ENCODE data around the gene SLC29A1.

The SLC29A1 gene

GRCh38 chr6:44265007-44265721 is 41.8 kb downstream of the SLC29A1 start, which contains the start of gene NFKBIE:
TSS of gene NFKBIE (minus strand) at chr6:44265551. CDS start at chr6:44265346, 205 bp downstream.
- H3K4me3 ChIP-seq (ENCODE audit: control insufficient read depth, low read depth, low read length) = peak within 1 kb of the TSS; percentile 71
- TF ChIP-seq CTCF (conservative IDR thresholded peaks at IDR 0.05; ENCODE audit: control insufficient read depth, insufficient read depth, low read depth, low read length) = no peak
- peak; percentile 88 for DNase-seq (ENCODE audit: low read depth)

- H3K4me3 ChIP-seq (ENCODE audit: control insufficient read depth, low read depth, low read length) = no peak overlapping the region
- DNase-seq (ENCODE audit: low read depth) = no peak
- no peak for TF ChIP-seq CTCF (conservative IDR thresholded peaks at IDR 0.05; ENCODE audit: control insufficient read depth, insufficient read depth, low read depth, low read length)
Observed at GRCh38 chr6:44265722-44266233, 42.4 kb downstream of the SLC29A1 start.

GRCh38 chr6:44266347-44266746 is 43.0 kb downstream of the SLC29A1 start:
- no peak for DNase-seq (ENCODE audit: low read depth)
- no peak for TF ChIP-seq CTCF (conservative IDR thresholded peaks at IDR 0.05; ENCODE audit: control insufficient read depth, insufficient read depth, low read depth, low read length)
- H3K4me3 ChIP-seq (ENCODE audit: control insufficient read depth, low read depth, low read length) = no peak overlapping the region

GRCh38 chr6:44267252-44267651 is 43.9 kb downstream of the SLC29A1 start:
- no peak overlapping the region for H3K4me3 ChIP-seq (ENCODE audit: control insufficient read depth, low read depth, low read length)
- TF ChIP-seq CTCF (conservative IDR thresholded peaks at IDR 0.05; ENCODE audit: control insufficient read depth, insufficient read depth, low read depth, low read length) = no peak

GRCh38 chr6:44268095-44268628 is 44.8 kb downstream of the SLC29A1 start:
- TF ChIP-seq CTCF (conservative IDR thresholded peaks at IDR 0.05; ENCODE audit: control insufficient read depth, insufficient read depth, low read depth, low read length) = peak; percentile 98
- H3K4me3 ChIP-seq (ENCODE audit: control insufficient read depth, low read depth, low read length) = no peak overlapping the region
- DNase-seq (ENCODE audit: low read depth) = peak; percentile 50

More at GRCh38 chr6:44267252-44267651, 43.9 kb downstream of the SLC29A1 start:
- DNase-seq (ENCODE audit: low read depth) = no peak

GRCh38 chr6:44269178-44269920 is 46.0 kb downstream of the SLC29A1 start:
- no peak for TF ChIP-seq CTCF (conservative IDR thresholded peaks at IDR 0.05; ENCODE audit: control insufficient read depth, insufficient read depth, low read depth, low read length)
- DNase-seq (ENCODE audit: low read depth) = no peak
- no peak overlapping the region for H3K4me3 ChIP-seq (ENCODE audit: control insufficient read depth, low read depth, low read length)
